ENCODE results near the gene TMEM150A.
"Not testable (repeated sequence)": the region's sequence is repeated elsewhere in the genome, so short reads cannot be mapped to it uniquely, and the experiment has no call there.

Gene TMEM150A

GRCh38 chr2:85592299-85592698 lies 10.2 kb downstream of the TMEM150A start:
- not testable (repeated sequence) for DNase-seq

DNA sequence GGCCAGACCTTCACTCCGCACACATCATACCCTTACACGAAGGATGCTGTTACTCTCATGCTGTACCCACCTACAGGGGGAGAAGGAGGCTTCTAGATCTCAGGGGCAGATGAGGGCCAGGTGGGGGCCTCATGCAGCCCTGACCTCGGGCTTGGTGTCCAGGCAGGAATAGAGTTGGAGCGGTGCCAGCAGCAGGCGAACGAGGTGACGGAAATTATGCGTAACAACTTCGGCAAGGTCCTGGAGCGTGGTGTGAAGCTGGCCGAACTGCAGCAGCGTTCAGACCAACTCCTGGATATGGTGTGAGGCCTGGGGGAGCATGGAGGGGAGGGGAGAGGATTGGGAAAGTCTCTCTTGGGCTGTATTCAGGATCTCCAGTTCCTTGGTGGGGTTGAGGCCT lies 10.9 kb downstream of the TMEM150A start:
- DNase-seq, result no peak

DNA sequence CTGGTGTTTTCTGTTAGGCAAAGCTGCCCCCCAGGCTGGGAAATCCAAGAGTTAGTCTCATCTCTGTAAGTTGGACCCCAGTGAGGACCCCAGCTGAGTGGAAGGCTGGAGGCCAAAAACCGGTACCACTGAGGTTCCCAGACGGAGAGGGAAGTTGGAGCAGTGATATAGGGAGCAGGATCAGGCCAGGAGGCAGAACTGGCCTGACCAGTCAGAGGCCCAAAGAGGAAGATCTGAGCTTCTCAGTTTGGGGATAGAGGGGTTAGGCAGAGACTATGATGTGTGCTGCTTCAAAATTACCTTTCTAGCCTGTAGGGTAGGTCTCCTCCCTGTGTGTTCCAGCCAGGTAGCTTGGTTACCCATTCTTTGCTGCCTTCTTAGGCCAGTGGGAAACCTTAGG lies 11.5 kb downstream of the TMEM150A start:
- no peak for DNase-seq

DNA sequence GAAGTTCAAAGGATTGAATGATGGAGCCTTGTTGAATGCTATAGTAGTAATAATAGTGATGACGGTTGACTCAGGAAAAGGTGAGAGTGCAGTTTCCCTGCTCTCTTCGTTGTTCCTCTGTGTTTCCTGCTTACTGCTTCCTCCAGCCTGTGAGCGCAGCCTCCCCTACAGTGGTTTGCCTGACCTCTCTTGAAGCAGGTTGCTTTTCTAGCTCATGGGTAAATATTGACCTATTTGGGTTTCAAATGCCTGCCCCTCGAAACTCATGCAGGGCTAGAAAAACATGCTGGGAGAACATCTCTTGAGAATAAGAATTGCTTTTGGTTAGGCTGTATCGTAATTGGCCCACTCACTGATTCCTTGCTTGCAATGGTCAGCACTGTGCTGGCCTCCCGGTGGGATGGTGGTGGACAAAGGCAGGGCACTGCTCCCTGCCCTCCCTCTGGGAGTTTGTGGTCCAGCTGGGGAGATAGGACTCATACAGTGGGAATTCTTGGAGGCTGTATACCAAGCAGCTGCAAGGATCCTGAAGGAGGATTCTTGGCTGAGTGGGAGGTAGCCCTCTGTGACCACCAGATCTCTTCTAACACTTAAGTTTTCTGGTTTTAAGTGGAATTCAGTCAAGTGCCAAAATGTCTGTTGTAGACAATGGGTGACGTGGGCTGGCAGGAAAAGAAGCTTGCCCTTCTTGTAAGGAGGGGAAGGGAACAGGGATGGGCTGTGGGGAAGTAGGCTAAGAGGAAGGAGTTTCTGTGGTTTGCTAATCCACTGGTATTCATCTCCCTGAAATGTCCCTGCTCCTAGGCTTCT lies 12.3 kb downstream of the TMEM150A start:
- no peak for DNase-seq

DNA sequence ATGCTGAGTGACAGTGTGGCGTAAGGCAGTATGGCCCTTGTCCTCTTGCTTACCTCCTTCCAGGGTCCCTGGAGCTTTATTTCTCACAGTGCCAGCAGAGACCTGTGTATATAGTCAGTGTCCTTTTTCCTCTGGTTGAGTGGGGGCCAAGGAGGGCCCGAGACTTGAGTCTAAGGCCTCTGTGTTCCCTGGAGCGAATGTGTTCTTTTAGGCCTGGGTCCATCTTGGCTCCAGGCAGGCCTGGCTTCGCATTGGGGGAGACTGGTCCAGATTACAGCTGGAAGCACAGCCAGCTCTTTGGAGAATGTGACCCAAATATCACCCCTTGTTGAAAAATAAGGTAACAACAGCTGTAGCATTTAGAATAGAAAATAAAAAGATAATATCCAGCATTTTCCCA lies 13.3 kb downstream of the TMEM150A start:
- DNase-seq, result no peak

DNA sequence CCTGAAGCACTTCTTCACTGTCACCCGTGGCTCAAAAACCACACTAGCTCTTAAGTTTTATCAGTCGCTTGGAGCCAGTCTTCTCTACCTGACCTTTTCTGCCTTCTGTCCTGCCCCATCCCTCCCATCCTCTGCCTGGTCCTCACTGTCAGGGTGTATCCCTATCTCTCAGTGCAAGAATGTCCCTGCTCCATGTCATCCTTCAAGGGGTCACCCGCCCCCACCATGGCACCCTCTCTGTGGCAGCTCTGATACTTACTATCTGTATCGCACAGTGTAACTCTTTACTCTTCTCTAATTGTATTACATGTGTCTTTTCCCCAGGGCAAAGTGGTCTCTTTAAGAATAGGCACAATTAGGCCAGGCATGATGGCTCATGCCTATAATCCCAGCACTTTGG lies 13.9 kb downstream of the TMEM150A start:
- DNase-seq, result no peak

- no peak for DNase-seq
Observed at GRCh38 chr2:85588236-85588635, 14.3 kb downstream of the TMEM150A start.

- no peak for DNase-seq
Observed at GRCh38 chr2:85585781-85586105, 16.8 kb downstream of the TMEM150A start.

DNA sequence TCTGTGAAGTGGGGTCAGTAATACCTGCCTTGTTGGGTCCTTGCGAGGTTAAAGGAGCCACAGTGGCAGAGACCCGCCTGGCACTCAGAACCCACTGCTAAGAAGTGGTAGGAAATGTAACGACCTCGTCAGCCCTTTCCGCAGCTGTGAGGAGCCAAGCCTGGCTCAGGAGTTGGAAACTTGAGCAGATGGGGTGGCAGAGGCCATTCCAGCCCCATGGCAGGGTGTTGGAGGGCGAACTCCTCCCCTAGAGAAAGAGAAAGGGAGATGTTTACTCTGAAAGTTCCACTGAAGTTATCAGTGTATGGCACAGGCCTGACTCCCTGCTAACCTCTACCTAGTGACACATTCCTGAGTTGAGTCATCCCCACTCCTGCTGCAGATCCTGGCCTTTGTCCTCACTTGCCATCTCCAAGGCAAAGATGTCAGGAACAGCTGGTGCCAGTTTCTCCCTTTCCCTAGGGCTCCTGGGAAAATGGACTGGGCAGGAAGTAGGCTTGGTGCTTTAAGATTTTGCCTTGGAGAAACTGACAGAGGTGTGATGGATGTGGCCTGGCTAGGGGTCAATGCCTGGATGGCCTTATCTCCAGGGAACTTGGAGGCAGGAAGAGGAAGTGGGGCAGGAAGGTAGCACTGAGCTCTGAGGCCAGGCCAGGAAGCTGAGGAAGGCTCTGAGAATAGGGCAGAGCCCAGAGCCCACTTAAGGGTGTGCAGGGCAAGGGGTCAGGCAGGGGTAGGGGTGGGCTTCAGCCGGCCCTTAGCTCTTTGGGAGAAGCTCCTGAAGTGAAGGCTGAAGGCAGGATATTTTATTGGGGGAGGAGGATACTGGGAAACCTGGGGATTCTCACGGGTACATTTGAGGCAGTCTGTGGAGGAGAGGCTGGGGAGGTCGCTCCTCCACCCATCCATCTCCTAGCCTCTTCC lies 17.4 kb downstream of the TMEM150A start:
- DNase-seq, result no peak

DNA sequence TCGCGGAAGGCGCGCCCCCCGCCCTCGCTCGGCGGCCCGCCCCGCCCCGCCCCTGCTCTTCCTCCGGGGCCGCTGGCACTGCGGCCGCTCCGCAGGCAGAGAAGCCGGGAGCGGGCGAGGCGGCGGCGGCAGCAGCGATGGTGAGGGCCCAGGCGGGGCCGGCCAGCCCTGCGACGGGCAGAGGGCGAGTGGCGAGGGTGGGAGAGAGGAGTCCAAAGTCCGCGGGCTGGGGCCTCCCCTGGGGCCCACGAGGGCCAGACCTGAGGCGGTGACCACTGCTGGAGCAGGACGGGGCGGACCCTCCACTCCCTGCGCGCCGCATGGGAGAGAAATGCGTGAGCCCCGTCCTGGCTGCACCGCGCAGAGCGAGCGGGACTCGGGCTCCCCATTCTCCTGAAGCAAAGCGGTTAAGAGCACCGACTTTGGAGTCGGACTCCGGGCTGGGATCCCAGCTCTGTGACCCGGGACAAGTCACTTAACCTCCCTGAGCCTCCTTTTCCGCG lies 18.1 kb downstream of the TMEM150A start, which contains the start of gene VAMP5:
VAMP5 (plus strand) TSS at position 78 of the 503 bp plus-strand sequence; CDS start at position 138, 60 bp downstream.
- DNase-seq, result no peak

GRCh38 chr2:85583667-85584353 lies 18.7 kb downstream of the TMEM150A start:
- no peak for DNase-seq

DNA sequence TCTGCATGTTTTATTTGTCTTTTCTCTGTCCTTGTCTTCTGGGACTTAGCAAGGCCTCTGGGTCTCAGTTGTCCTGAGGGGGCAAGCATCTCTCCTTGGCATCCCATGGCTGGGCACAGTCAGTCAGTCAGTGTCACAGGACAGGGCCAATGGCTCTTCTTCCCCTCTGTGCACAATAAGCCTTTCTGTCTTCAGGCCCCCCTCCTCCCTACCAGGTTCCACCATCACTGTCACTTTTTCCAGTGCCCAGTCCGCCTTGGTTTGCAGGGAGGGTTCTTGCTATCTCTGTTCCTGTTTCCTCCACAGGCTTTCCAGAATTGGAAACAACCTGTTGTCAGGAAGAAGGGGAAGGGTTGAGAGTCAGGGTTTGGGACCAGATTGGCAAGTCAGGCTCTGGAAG lies 20.0 kb downstream of the TMEM150A start:
- DNase-seq, result no peak

- no peak for DNase-seq
Observed at GRCh38 chr2:85580206-85580605, 22.3 kb downstream of the TMEM150A start.

GRCh38 chr2:85579266-85579935 lies 23.1 kb downstream of the TMEM150A start:
- no peak for DNase-seq

GRCh38 chr2:85578243-85579180 lies 24.0 kb downstream of the TMEM150A start:
- DNase-seq, result no peak

GRCh38 chr2:85577386-85578242 lies 24.9 kb downstream of the TMEM150A start, which contains the start of gene VAMP8:
Gene VAMP8 (plus strand): TSS chr2:85577586. CDS start chr2:85577647, 61 bp downstream.
- no peak for DNase-seq

- no peak for DNase-seq
Observed at GRCh38 chr2:85577063-85577385, 25.5 kb downstream of the TMEM150A start.

DNA sequence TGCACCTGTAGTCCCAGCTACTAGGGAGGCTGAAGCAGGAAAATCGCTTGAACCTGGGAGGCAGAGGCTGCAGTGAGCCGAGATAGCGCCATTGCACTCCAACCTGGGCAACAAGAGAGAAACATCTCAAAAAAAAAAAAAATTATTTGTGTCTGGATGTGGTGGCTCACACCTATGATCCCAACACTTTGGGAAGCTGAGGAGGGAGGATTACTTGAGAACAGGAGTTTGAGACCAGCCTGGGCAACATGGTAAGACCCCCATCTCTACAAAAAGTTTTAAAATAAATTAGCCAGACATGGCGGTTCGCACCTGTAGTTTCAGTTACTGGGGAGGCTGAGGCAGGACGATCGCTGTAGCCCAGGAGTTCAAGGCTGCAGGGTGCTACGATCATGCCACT lies 26.8 kb downstream of the TMEM150A start:
- DNase-seq, result no peak

GRCh38 chr2:85566265-85566664 lies 36.2 kb downstream of the TMEM150A start:
- DNase-seq, result no peak

GRCh38 chr2:85564144-85564563 lies 38.3 kb downstream of the TMEM150A start:
- no peak for DNase-seq

All from NCI-H446 treated with DMSO at 0.1 percent for 48 hours (cell line).